Measurements from ENCODE around the gene AOC1. TPM values are rescaled to one million over a fixed set of nuclear protein-coding genes. Genes with fewer than 3 reads are reported as not detected.
A peak's percentile ranks its signal among the peaks of the same experiment; 100 is the strongest.
"Not testable (repeated sequence)": the region's sequence is repeated elsewhere in the genome, so short reads cannot be mapped to it uniquely, and the experiment has no call there.

The AOC1 gene
- total RNA-seq, 1 experiment from 2014 or later, result 0.17 TPM

DNA sequence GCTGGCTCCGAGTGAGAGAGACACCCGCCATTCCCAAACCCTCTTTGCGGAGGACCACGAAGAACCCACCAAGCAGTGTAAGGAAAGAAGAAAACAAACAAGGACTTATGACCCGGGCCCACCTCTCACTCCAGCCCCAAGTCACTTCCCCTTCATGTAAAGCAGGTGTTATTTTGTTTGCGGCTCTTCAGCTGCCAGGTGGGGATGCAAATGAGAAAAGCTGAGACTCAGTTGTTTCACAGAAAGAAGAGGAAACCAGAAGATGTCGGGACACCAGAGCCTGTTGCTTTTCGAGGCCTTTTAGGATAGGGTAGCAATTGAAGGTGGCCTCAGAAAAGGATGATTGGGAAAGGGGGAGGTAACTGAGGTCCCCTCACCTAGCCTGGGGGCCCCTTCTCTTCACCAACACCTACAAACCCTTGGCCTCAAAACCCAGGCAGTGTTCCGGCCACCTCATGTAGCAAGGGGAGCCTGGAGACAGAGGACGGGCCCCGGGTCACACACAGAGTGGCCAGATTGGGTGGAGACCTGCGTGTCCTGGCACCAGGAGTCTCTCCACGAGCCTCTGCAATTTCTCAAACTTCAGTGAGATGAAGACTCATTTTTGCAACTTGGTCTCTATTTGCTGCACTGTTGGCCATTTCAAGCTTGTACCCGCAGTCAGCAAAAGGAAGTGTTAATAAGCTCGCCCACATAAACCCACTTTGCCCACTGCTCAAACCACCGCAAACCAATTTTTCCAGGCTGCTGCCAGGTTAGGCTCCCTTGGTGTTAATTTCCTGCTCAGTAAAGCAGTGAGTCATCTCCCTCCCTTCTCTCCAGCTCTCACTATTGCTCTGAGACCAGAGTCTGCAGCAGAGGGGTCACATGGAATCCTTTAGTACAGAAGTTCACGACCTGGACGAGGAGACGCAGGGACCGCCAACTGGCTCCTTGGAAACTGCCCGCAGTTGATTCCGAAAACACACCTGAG, 45.5 kb downstream of the AOC1 start:
- peak; percentile 42 for DNase-seq (ENCODE audit: low read depth)

DNA sequence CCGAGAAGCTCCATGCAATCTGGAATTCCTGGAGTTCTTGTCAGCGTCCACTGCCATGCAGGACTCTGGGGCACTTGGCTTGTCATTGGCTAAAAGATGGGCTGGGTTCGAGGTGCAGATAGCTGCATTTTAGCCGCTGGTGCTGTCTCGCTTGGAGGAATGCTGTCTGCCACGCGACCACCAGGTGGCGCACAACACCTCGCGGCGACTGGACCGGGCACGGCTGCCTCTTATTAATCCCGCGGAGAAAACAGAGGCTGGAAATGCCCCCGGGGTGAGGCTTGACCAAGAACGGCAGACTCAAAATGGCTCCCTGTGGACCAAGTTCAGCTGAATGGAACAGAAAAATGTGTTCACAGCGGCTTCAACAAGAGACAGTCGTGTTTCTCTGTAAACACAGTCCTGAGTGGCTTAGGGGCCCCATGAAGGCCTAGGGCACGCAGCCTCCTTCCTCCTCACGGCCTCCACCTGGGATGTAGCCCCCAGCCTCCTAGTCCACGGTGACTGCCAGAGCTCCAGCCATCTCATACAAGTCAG, 46.2 kb downstream of the AOC1 start:
- DNase-seq (ENCODE audit: low read depth), result peak; percentile 88

DNA sequence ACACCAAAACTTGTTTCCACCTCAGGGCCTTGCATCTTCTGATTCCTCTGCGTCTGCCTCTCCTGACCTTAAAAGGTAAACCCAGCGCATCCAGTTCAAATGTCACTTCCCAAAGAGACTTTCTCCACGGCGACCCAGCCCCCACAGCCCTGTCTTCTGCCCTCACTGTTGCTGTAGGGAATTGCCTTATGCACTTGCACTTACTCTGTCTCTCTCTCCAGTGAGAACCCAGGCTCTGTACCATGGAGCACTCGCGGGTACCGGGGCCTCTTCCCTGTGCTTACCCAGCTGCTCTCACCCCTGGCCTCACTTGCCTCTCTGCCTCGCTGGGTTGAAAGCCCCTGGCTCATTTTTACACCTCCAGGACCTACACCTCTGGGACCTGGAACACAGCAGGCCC, 48.4 kb downstream of the AOC1 start:
- no peak for DNase-seq (ENCODE audit: low read depth)

DNA sequence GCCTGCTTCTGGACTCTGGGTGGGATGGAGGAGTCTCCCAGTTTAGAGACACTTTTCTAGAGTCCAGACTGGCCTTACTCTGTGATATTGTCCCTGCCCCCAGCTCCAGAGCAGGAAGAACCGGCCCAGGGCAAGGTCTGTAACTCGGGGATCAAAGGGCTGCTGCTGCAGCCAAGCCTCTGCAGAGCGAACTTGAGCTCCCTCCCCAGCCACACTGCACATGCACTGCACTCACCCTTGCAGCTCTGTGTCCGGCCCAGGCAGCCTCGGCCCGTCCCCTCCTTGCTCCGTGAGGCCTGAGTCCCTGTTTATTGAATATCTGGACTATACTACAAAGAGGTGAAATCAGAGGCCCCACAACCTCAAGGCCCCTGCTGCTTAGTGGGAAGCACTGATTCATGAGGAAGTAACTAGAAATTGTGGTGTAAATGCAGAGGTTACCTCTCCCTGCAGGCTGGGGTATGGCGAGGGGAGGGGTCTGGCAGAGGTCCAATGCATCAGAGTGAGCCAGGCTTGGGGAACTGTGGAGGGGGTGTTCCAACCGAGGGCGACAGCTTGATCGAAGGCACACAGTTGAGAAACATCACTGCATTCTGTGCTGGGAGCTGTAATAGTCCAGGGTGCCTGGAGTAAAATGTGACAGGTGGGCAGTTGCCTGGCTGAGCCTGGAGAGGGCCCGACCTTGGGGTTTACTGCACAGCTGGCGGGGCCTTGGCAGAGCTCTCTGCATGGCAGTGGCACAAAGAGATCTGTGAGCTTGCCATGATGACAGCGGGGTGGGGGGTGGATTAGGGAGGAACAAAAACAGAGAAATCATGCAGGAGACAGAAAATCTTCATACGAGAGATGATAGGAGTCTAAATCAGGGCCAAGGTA, 49.1 kb downstream of the AOC1 start:
- DNase-seq (ENCODE audit: low read depth), result peak; percentile 51

- DNase-seq (ENCODE audit: low read depth), result no peak
These were observed 50.0 kb downstream of the AOC1 start for GRCh38 chr7:150902078-150903033.

GRCh38 chr7:150903606-150904005, 51.3 kb downstream of the AOC1 start:
- peak; percentile 91 for DNase-seq (ENCODE audit: low read depth)

- no peak for DNase-seq (ENCODE audit: low read depth)
These were observed 51.9 kb downstream of the AOC1 start for GRCh38 chr7:150904011-150904909.

DNA sequence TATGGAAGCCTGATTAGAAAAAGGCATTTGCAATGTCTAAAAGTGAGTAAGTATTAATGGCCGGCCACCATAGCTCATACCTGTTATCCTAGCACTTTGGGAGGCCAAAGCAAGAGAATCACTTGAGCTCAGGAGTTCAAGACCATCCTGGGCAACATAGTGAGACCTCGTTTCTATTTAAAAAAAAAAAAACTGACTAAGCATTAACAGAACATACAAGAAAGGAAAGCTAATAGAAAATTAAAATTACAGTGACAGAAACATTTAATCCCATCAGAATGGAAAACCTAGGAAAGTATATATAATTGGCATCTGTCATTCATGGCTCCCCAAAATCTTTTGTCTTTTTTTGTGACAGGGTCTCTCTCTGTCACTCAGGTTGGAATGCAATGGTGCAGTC, 55.9 kb downstream of the AOC1 start:
- no peak for DNase-seq (ENCODE audit: low read depth)

- no peak for DNase-seq (ENCODE audit: low read depth)
These were observed 57.1 kb downstream of the AOC1 start for GRCh38 chr7:150909200-150909995.

DNA sequence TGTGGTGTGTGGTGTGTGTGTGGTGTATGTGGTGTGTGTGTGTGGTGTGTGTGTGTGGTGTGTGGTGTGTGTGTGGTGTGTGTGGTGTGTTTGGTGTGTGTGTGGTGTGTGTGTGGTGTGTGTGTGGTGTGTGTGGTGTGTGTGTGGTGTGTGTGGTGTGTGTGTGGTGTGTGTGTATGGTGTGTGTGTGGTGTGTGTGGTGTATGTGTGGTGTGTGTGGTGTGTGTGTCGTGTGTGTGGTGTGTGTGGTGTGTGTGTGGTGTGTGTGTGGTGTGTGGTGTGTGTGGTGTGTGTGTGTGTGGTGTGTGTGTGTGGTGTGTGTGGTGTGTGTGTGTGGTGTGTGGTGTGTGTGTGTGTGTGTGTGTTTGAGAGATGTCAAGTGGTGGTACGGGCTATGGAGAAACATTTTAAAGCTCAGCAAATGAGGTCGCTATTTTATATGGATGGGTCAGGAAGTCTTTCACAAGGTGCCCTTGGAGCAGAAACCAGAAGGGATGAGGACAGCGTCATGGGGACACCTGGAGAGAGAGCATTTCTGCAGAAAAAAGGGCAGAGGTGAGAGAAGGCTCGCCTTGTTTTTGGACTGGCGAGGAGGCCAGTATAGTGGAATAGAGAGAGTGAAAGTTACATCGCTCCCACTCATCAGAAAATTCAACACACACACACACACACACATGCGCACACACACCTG, 58.1 kb downstream of the AOC1 start:
- DNase-seq (ENCODE audit: low read depth), result not testable (repeated sequence)

DNA sequence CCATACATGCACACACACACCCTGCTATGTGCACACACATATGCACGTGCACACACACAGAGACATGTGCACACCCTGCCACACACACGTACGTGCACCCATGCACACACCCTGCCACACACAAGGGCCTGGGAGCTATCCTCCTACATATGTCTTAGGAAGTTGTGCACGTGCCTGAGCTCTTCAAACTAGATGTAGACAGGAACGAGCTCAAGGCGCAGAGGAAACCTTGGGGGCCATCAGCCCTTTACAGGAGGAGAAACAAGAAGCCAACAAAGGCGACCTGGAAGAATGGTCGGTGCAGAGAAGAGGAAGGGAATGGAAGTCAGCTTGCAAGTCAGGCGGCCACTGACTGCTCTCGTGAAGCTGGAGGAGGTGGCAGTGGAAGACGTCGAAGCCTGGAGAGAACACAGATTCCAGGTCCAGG, 58.7 kb downstream of the AOC1 start:
- no peak for DNase-seq (ENCODE audit: low read depth)

Other genes starting within 250 kb of the AOC1 start
- gene GIMAP6, start 220.1 kb upstream of the AOC1 start, total RNA-seq (2014; rRNA removed; shearing (Covaris generic)), result 1.8 and 1.9 TPM in 2 replicates
- 5.5 and 7.0 TPM in 2 replicates for gene GIMAP2, start 166.8 kb upstream of the AOC1 start, total RNA-seq (2014; rRNA removed; shearing (Covaris generic))
- under 0.01 TPM in 1 of 2 replicates, not detected in the other for gene GIMAP1, start 135.9 kb upstream of the AOC1 start, total RNA-seq (2014; rRNA removed; shearing (Covaris generic))
- gene GIMAP5, start 115.1 kb upstream of the AOC1 start, total RNA-seq (2014; rRNA removed; shearing (Covaris generic)), result 0.24 and 2.7 TPM in 2 replicates
- 3.3 TPM in 1 of 2 replicates, not detected in the other for gene TMEM176B, start 52.2 kb upstream of the AOC1 start, total RNA-seq (2014; rRNA removed; shearing (Covaris generic))
- 0.33 and 2.6 TPM in 2 replicates for gene TMEM176A, start 51.7 kb upstream of the AOC1 start, total RNA-seq (2014; rRNA removed; shearing (Covaris generic))
- gene KCNH2, start 125.8 kb downstream of the AOC1 start, total RNA-seq (2014; rRNA removed; shearing (Covaris generic)), result 0.80 and 1.3 TPM in 2 replicates
- gene NOS3, start 138.5 kb downstream of the AOC1 start, total RNA-seq (2014; rRNA removed; shearing (Covaris generic)), result 0.39 and 0.46 TPM in 2 replicates
- gene ATG9B, start 172.0 kb downstream of the AOC1 start, total RNA-seq (2014; rRNA removed; shearing (Covaris generic)), result not detected in 2 replicates
- 44.2 and 49.1 TPM in 2 replicates for gene ABCB8, start 175.9 kb downstream of the AOC1 start, total RNA-seq (2014; rRNA removed; shearing (Covaris generic))
- gene ASIC3, start 196.0 kb downstream of the AOC1 start, total RNA-seq (2014; rRNA removed; shearing (Covaris generic)), result 0.12 and 1.5 TPM in 2 replicates
- 56.6 and 63.8 TPM in 2 replicates for gene CDK5, start 205.4 kb downstream of the AOC1 start, total RNA-seq (2014; rRNA removed; shearing (Covaris generic))
- gene SLC4A2, start 207.1 kb downstream of the AOC1 start, total RNA-seq (2014; rRNA removed; shearing (Covaris generic)), result 157 and 195 TPM in 2 replicates
- gene FASTK, start 228.3 kb downstream of the AOC1 start, total RNA-seq (2014; rRNA removed; shearing (Covaris generic)), result 93.8 and 111 TPM in 2 replicates
- 51.2 and 61.3 TPM in 2 replicates for gene TMUB1, start 231.0 kb downstream of the AOC1 start, total RNA-seq (2014; rRNA removed; shearing (Covaris generic))
- gene AGAP3, start 234.0 kb downstream of the AOC1 start, total RNA-seq (2014; rRNA removed; shearing (Covaris generic)), result 41.6 and 72.6 TPM in 2 replicates